Muscle layer of duodenum (tissue), 2 donors: ENCODE measurements around the gene BNIP3.
"Not testable (repeated sequence)": the region's sequence is repeated elsewhere in the genome, so short reads cannot be mapped to it uniquely, and the experiment has no call there.

ENCODE experiments used
- H3K27ac ChIP-seq: one replicate; pipeline ENCODE4 v1.7.0; 2013; ENCODE audit warnings: mild to moderate bottlenecking, low read length
- H3K27me3 ChIP-seq: one replicate; pipeline ENCODE4 v1.7.0; 2013; ENCODE audit warnings: low read depth, mild to moderate bottlenecking, control low read depth, low read length
- H3K36me3 ChIP-seq, 2 donors: one replicate each; pipeline ENCODE4 v1.7.0; 2013; ENCODE audit warnings: low read length in 2 of 2, control low read depth in 1 of 2, mild to moderate bottlenecking in 1 of 2; ENCODE audit not compliant: insufficient read depth in 2 of 2, control insufficient read depth in 1 of 2
- H3K4me1 ChIP-seq, 2 donors: one replicate each; pipeline ENCODE4 v1.7.0; 2013; ENCODE audit warnings: low read length in 2 of 2, mild to moderate bottlenecking in 2 of 2, control low read depth in 1 of 2, moderate library complexity in 1 of 2; ENCODE audit not compliant: insufficient read depth in 2 of 2, control insufficient read depth in 1 of 2
- H3K4me3 ChIP-seq, 2 donors: one replicate each; pipeline ENCODE4 v1.7.0; 2013; ENCODE audit warnings: low read length in 2 of 2, low read depth in 1 of 2, mild to moderate bottlenecking in 1 of 2
- H3K9me3 ChIP-seq, 2 donors: one replicate each; pipeline ENCODE4 v1.7.0; 2013; ENCODE audit warnings: low read length in 2 of 2, control low read depth in 1 of 2, mild to moderate bottlenecking in 1 of 2; ENCODE audit not compliant: control insufficient read depth in 1 of 2
- donor health status: healthy.

BNIP3 gene

GRCh38 chr10:131961777-131962662 lies 19.7 kb downstream of the BNIP3 start:
- Histone ChIP-seq H3K27ac (no peak overlapping the region), H3K36me3 (peaks cover 17 to 41% of the 10 kb centered on the region in 2 donors), H3K4me3 (no peak overlapping the region)

GRCh38 chr10:131961047-131961776 lies 20.5 kb downstream of the BNIP3 start:
- no peaks in the 10 kb centered on the region for H3K4me1 ChIP-seq
- no peak overlapping the region for H3K4me3 ChIP-seq
- H3K27ac ChIP-seq = no peak overlapping the region
- no peaks in the 10 kb centered on the region for H3K27me3 ChIP-seq
- H3K9me3 ChIP-seq = no peaks in the 10 kb centered on the region
- H3K36me3 ChIP-seq = peaks cover 25 to 43% of the 10 kb centered on the region in 2 donors

More at GRCh38 chr10:131961777-131962662, 19.7 kb downstream of the BNIP3 start:
- Histone ChIP-seq H3K27me3 (no peaks in the 10 kb centered on the region), H3K4me1 (no peaks in the 10 kb centered on the region), H3K9me3 (no peaks in the 10 kb centered on the region)

- Histone ChIP-seq H3K27ac (no peak overlapping the region), H3K36me3 (peaks cover 26 to 43% of the 10 kb centered on the region in 2 donors), H3K27me3 (no peaks in the 10 kb centered on the region), H3K4me3 (no peak overlapping the region), H3K9me3 (no peaks in the 10 kb centered on the region), H3K4me1 (no peaks in the 10 kb centered on the region)
These were observed 21.1 kb downstream of the BNIP3 start for GRCh38 chr10:131960631-131961046.

GRCh38 chr10:131959841-131960240 lies 21.9 kb downstream of the BNIP3 start:
- Histone ChIP-seq H3K4me1 (no peaks in the 10 kb centered on the region), H3K9me3 (no peaks in the 10 kb centered on the region), H3K36me3 (peaks cover 33 to 48% of the 10 kb centered on the region in 2 donors), H3K4me3 (no peak overlapping the region), H3K27me3 (no peaks in the 10 kb centered on the region), H3K27ac (no peak overlapping the region)

GRCh38 chr10:131955591-131956340 lies 26.0 kb downstream of the BNIP3 start:
- H3K4me3 ChIP-seq = no peak overlapping the region
- no peaks in the 10 kb centered on the region for H3K27me3 ChIP-seq
- no peaks in the 10 kb centered on the region for H3K9me3 ChIP-seq
- no peaks in the 10 kb centered on the region for H3K4me1 ChIP-seq
- peaks cover 46 to 70% of the 10 kb centered on the region in 2 donors for H3K36me3 ChIP-seq
- no peak overlapping the region for H3K27ac ChIP-seq

GRCh38 chr10:131954356-131954965 lies 27.3 kb downstream of the BNIP3 start:
- no peaks in the 10 kb centered on the region for H3K27me3 ChIP-seq
- H3K4me3 ChIP-seq = no peak overlapping the region
- H3K27ac ChIP-seq = no peak overlapping the region
- peaks cover 47 to 70% of the 10 kb centered on the region in 2 donors for H3K36me3 ChIP-seq
- H3K9me3 ChIP-seq = no peaks in the 10 kb centered on the region
- no peaks in the 10 kb centered on the region for H3K4me1 ChIP-seq

- H3K4me1 ChIP-seq, H3K9me3 ChIP-seq, H3K27ac ChIP-seq, H3K4me3 ChIP-seq, H3K27me3 ChIP-seq: not testable (repeated sequence)
- peaks cover 57 to 79% of the 10 kb centered on the region in 2 donors for H3K36me3 ChIP-seq
These were observed 31.8 kb downstream of the BNIP3 start for GRCh38 chr10:131949908-131950307.

- Histone ChIP-seq H3K4me1 (no peaks in the 10 kb centered on the region), H3K27me3 (no peaks in the 10 kb centered on the region), H3K27ac (no peak overlapping the region), H3K4me3 (no peak overlapping the region), H3K9me3 (no peaks in the 10 kb centered on the region), H3K36me3 (peaks cover 51 to 76% of the 10 kb centered on the region in 2 donors)
These were observed 32.5 kb downstream of the BNIP3 start for GRCh38 chr10:131949041-131949862.

- no peaks in the 10 kb centered on the region for H3K9me3 ChIP-seq
- no peaks in the 10 kb centered on the region for H3K27me3 ChIP-seq
- H3K4me3 ChIP-seq = no peak overlapping the region
- H3K36me3 ChIP-seq = peaks cover 44 to 70% of the 10 kb centered on the region in 2 donors
- no peaks in the 10 kb centered on the region for H3K4me1 ChIP-seq
- no peak overlapping the region for H3K27ac ChIP-seq
These were observed 33.2 kb downstream of the BNIP3 start for GRCh38 chr10:131948501-131948900.

GRCh38 chr10:131947631-131948347 lies 33.9 kb downstream of the BNIP3 start:
- peaks cover 44 to 70% of the 10 kb centered on the region in 2 donors for H3K36me3 ChIP-seq

More at GRCh38 chr10:131947631-131948347, 33.9 kb downstream of the BNIP3 start:
- Histone ChIP-seq H3K4me3 (no peak overlapping the region), H3K9me3 (no peaks in the 10 kb centered on the region), H3K4me1 (no peaks in the 10 kb centered on the region), H3K27me3 (no peaks in the 10 kb centered on the region), H3K27ac (no peak overlapping the region)
